Right atrium auricular region (tissue), 2 donors: Measurements from ENCODE around the gene FAS. TPM values are rescaled to one million over a fixed set of nuclear protein-coding genes. Genes with fewer than 3 reads are reported as not detected.

Experiments
- DNase-seq: peaks from one replicate; pipeline ENCODE4 v3.0.0-alpha.2; 2019; ENCODE audit warnings: low spot score
- H3K27ac ChIP-seq, 2 donors: fragments of 200-600 bp; sonication (generic); 1 replicate in 1 of 2; 2 replicates in 1 of 2; pipeline ENCODE4 v1.5.1; 2016 to 2019
- H3K27me3 ChIP-seq, 2 donors: fragments of 200-600 bp; sonication (generic); one replicate each; pipeline versions ENCODE4 v1.5.1 to v1.6.0; 2017 to 2019
- H3K36me3 ChIP-seq: fragments of 200-600 bp; sonication (generic); one replicate; pipeline ENCODE4 v1.5.1; 2016
- H3K4me1 ChIP-seq, 2 donors: fragments of 200-600 bp; sonication (generic); one replicate each; pipeline versions ENCODE4 v1.5.1 to v1.6.0; 2017 to 2019
- H3K4me3 ChIP-seq, 2 donors: fragments of 200-600 bp; sonication (generic); 1 replicate in 1 of 2; 2 replicates in 1 of 2; pipeline ENCODE4 v1.5.1; 2017 to 2019; ENCODE audit warnings: mild to moderate bottlenecking in 1 of 2, moderate library complexity in 1 of 2
- H3K9me3 ChIP-seq, 2 donors: fragments of 200-600 bp; sonication (generic); one replicate each; pipeline ENCODE4 v1.5.1; 2019
- total RNA-seq, 2 donors: library from RNA; depleted of rRNA; stranded (reverse); fragments of >200 nt; gene quantifications; one replicate each; pipeline ENCODE4 v1.1.0, GENCODE V29; 2016
- TF ChIP-seq, protein P1 (sequence below), 2 donors: fragments of 200-600 bp; sonication (generic); IDR thresholded peaks; one replicate each; pipeline ENCODE4 v1.5.1; 2019; ENCODE audit warnings: antibody characterized with exemption in 2 of 2

FAS gene
- total RNA-seq, 2 donors from 2014 or later: 8.0 to 12.2 TPM

DNA sequence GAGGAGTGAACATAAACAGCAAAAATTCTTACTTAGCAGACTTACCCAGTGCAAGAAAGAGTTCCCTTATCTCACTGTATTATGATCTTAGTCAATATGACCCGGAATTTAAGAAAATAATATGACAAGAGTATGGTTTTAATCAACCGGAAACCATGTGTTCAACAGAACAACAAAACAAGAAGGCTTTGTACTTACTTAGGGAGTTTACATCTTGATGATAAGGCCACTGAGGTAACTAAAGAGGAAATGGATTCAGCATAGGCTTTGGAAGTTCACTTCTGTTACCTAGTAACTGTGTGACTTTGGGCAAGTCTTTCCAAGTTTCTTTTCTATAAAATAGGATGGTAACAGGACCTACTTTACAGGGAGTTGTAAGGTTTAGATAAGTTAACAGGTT is 7.4 kb upstream of the FAS start:
- TF ChIP-seq, protein P1, sequence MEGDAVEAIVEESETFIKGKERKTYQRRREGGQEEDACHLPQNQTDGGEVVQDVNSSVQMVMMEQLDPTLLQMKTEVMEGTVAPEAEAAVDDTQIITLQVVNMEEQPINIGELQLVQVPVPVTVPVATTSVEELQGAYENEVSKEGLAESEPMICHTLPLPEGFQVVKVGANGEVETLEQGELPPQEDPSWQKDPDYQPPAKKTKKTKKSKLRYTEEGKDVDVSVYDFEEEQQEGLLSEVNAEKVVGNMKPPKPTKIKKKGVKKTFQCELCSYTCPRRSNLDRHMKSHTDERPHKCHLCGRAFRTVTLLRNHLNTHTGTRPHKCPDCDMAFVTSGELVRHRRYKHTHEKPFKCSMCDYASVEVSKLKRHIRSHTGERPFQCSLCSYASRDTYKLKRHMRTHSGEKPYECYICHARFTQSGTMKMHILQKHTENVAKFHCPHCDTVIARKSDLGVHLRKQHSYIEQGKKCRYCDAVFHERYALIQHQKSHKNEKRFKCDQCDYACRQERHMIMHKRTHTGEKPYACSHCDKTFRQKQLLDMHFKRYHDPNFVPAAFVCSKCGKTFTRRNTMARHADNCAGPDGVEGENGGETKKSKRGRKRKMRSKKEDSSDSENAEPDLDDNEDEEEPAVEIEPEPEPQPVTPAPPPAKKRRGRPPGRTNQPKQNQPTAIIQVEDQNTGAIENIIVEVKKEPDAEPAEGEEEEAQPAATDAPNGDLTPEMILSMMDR (IDR thresholded peaks at IDR 0.05): no peak
- Histone ChIP-seq H3K4me3 (no peak overlapping the region), H3K9me3 (no peaks in the 10 kb centered on the region), H3K4me1 (peaks cover 0 to 47% of the 10 kb centered on the region in 2 donors), H3K27me3 (no peaks in the 10 kb centered on the region), H3K27ac (peak overlapping the region; percentile 17 to 73), H3K36me3 (no peaks in the 10 kb centered on the region)
- DNase-seq: no peak

DNA sequence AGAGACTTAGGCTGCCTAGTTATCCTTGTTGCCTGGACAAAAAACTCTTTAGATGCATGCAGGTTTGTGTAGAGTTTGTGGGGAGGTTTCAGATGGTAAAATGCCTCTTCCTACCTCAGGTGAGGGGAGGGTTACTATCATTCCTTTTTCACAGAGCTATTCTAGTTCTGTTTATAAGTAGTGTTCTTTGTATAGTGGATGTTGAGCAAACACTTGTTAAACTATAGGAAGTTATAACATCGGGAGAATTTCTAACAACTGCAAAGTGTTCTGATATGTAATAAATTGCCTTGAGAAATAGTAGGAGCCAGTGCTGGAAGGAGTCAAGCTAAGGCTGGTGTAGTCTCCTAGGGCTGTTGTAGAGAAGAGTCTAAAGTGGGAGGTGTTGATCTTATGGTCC is 6.7 kb upstream of the FAS start:
- Histone ChIP-seq H3K36me3 (no peaks in the 10 kb centered on the region), H3K4me3 (no peak overlapping the region), H3K27me3 (no peaks in the 10 kb centered on the region), H3K9me3 (no peaks in the 10 kb centered on the region), H3K4me1 (peaks cover 0 to 46% of the 10 kb centered on the region in 2 donors), H3K27ac (no peak overlapping the region)
- DNase-seq: no peak
- TF ChIP-seq, protein P1 (IDR thresholded peaks at IDR 0.05): no peak

DNA sequence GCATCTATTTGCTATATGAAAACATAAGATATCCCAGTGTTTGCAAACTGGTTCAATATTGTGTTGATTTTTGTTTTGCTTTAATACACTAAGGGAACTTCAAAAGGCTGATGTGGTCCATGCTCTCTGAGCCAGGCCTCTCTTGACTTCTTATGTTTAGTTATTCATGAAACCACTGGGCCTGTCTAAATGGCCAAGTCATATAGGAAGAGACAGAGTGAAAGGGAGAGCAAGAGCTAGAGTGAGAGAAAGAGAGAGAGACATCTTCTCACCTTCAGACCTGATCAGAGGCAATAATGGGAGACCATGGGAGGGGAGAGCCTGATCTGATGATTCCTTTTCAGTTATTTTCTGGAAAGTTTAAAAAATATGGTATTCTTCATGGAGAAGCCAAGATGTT is 6.1 kb upstream of the FAS start:
- no peak overlapping the region for H3K27ac ChIP-seq
- TF ChIP-seq, protein P1 (IDR thresholded peaks at IDR 0.05): no peak
- H3K4me1 ChIP-seq: peaks cover 0 to 40% of the 10 kb centered on the region in 2 donors

DNA sequence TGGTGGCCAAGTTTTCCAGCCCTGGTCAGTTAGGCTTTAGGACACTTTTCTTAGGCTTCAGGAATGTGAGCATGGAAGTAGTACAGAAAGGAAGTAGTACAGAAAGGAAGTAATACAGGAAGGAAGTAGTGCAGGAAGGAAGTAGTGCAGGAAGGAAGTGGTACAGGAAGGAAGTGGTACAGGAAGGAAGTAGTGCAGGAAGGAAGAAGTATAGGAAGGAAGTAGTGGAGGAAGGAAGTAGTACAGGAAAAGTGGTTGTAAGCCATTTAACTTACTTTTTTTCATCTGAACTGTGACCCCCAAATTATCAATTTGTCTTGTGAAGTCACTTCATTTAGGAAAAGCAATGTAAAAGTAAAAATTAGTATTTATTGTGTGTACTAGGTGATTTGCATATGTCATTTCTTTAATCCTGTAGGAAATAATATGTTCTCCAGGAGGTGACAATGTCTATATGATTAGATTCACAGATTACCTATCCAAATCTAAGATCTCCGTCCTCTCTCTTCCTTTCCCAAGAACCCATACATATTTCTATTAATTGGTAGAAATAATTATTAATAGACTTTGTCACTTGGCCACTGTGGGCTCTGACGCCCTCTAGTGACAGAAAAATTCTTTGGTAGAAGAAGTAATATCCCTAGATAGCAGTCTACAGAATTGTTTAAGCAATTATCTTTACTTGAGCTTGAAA is 3.9 kb upstream of the FAS start:
- Histone ChIP-seq H3K36me3 (no peaks in the 10 kb centered on the region), H3K27ac (no peak overlapping the region), H3K4me1 (peaks cover 0 to 21% of the 10 kb centered on the region in 2 donors), H3K4me3 (no peak overlapping the region), H3K9me3 (no peaks in the 10 kb centered on the region), H3K27me3 (no peaks in the 10 kb centered on the region)
- DNase-seq: no peak
- TF ChIP-seq, protein P1 (IDR thresholded peaks at IDR 0.05): peak; percentile 57 to 87

More for the DNA sequence above, 6.1 kb upstream of the FAS start:
- no peaks in the 10 kb centered on the region for H3K36me3 ChIP-seq
- no peaks in the 10 kb centered on the region for H3K9me3 ChIP-seq
- H3K27me3 ChIP-seq: no peaks in the 10 kb centered on the region
- no peak overlapping the region for H3K4me3 ChIP-seq
- no peak for DNase-seq

DNA sequence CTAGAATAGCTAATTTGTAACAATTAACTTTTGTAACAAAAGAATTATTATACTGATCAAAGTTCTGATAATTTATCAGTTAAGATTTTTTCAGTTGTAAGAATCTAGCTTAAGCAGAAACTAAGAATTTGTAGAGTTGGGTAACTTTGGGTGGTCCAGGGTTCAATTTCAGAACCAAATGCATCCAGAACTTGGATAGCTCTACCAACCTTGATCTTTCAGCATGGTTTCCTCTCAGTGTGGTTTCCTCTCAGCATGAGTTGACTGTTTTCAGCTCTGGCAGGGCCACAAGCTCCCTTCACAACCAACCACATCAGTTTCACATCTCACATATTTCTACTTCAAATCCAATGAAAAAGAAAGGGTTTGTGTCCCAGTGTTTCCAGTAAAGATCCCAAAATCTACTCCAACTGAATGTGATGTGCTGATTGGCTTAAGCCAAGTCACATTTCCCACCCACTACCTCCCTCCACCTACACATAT is 3.3 kb upstream of the FAS start:
- TF ChIP-seq, protein P1 (IDR thresholded peaks at IDR 0.05): peak in 1 of 2 donors; percentile 8
- Histone ChIP-seq H3K27ac (peak overlapping the region in 1 of 2 donors; percentile 7), H3K4me3 (no peak overlapping the region), H3K36me3 (no peaks in the 10 kb centered on the region), H3K9me3 (no peaks in the 10 kb centered on the region), H3K4me1 (peaks cover 0 to 21% of the 10 kb centered on the region in 2 donors), H3K27me3 (no peaks in the 10 kb centered on the region)
- DNase-seq: no peak
